ENCODE measurements around the gene OPN4. TPM values are rescaled to one million over a fixed set of nuclear protein-coding genes. Genes with fewer than 3 reads are reported as not detected.

OPN4 gene
- total and polyA plus RNA-seq, 2 of the 8 experiments (the other 6 are each of a cell fraction or from before 2014, with no cell fraction given), result not detected

DNA sequence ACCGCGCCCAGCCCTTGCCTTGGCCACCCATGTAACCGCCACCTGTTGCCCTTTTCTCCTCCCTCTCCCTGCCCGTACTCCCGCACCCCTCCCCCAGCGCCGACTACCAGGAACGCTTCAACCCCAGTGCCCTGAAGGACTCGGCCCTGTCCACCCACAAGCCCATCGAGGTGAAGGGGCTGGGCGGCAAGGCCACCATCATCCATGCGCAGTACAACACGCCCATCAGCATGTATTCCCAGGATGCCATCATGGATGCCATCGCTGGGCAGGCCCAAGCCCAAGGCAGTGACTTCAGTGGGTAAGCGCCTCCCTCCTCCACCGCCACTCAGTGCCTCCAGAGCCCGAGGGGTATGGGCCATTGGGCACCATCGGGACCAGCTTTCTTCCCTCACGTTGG, 32.6 kb downstream of the OPN4 start (continued):
- TF ChIP-seq, protein P1, sequence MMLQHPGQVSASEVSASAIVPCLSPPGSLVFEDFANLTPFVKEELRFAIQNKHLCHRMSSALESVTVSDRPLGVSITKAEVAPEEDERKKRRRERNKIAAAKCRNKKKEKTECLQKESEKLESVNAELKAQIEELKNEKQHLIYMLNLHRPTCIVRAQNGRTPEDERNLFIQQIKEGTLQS (IDR thresholded peaks at IDR 0.05; ENCODE audit: insufficient read depth, low read depth, low read length), result no peak
- TF ChIP-seq, protein P2, sequence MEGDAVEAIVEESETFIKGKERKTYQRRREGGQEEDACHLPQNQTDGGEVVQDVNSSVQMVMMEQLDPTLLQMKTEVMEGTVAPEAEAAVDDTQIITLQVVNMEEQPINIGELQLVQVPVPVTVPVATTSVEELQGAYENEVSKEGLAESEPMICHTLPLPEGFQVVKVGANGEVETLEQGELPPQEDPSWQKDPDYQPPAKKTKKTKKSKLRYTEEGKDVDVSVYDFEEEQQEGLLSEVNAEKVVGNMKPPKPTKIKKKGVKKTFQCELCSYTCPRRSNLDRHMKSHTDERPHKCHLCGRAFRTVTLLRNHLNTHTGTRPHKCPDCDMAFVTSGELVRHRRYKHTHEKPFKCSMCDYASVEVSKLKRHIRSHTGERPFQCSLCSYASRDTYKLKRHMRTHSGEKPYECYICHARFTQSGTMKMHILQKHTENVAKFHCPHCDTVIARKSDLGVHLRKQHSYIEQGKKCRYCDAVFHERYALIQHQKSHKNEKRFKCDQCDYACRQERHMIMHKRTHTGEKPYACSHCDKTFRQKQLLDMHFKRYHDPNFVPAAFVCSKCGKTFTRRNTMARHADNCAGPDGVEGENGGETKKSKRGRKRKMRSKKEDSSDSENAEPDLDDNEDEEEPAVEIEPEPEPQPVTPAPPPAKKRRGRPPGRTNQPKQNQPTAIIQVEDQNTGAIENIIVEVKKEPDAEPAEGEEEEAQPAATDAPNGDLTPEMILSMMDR (IDR thresholded peaks at IDR 0.05; ENCODE audit: control extremely low read depth in 1 of 3, insufficient read depth in 1 of 3, low read depth in 1 of 3, low read length in 3 of 3), result no peak
- TF ChIP-seq TCF12 (IDR thresholded peaks at IDR 0.05; ENCODE audit: low read depth, low read length) (no peak), POLR2A (IDR thresholded peaks at IDR 0.05; ENCODE audit: control extremely low read depth in 1 of 2, low read depth in 2 of 2, low read length in 2 of 2) (no peak)

Data from H1 (cell line).